ENCODE measurements around the gene ESYT3.

DNA sequence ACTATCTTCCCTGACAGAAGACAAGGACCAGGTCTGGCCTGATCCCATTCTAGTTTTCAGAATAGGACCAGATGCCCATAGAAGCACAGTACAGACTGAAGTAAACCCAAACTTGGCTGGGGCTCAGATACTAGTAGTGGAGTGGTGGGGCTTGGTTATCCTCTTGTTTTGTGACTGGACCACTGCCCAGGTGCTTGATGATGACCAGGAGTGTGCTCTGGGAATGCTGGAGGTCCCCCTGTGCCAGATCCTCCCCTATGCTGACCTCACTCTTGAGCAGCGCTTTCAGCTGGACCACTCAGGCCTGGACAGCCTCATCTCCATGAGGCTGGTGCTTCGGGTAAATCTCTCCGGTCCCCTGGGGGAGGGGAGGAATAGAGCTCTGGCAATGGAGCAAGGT lies 36.3 kb downstream of the ESYT3 start:
- TF ChIP-seq, protein P1, sequence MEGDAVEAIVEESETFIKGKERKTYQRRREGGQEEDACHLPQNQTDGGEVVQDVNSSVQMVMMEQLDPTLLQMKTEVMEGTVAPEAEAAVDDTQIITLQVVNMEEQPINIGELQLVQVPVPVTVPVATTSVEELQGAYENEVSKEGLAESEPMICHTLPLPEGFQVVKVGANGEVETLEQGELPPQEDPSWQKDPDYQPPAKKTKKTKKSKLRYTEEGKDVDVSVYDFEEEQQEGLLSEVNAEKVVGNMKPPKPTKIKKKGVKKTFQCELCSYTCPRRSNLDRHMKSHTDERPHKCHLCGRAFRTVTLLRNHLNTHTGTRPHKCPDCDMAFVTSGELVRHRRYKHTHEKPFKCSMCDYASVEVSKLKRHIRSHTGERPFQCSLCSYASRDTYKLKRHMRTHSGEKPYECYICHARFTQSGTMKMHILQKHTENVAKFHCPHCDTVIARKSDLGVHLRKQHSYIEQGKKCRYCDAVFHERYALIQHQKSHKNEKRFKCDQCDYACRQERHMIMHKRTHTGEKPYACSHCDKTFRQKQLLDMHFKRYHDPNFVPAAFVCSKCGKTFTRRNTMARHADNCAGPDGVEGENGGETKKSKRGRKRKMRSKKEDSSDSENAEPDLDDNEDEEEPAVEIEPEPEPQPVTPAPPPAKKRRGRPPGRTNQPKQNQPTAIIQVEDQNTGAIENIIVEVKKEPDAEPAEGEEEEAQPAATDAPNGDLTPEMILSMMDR (conservative IDR thresholded peaks at IDR 0.05; ENCODE audit: low read length), result no peak
- no peak for TF ChIP-seq EZH2phosphoT487 (IDR thresholded peaks at IDR 0.05; ENCODE audit: borderline replicate concordance, low read depth, low read length)

Measured in OCI-LY7 (cell line).